HepG2 (cell line): ENCODE measurements around the gene IL16.

Experiments used
- JUND ChIP-seq: sonication (generic); formaldehyde crosslinking; IDR thresholded peaks from 2 replicates; pipeline ENCODE4 v1.8.0; 2022; ENCODE audit warnings: mild to moderate bottlenecking, missing genetic modification reagents
- MAX ChIP-seq: IDR thresholded peaks from 2 replicates; pipeline ENCODE4 v1.6.1; 2012; ENCODE audit warnings: inconsistent platforms

- TF ChIP-seq JUND (no peak), MAX (no peak)
Measured at GRCh38 chr15:81358248-81358647, 161.6 kb downstream of the IL16 start.
